T-helper 1 cell treated with Interleukin-12 subunit alpha and Interleukin-12 subunit beta and Interleukin-4 antibody, amounts not matched to agents 30 μg/mL and 1 μg/mL, for 36 hours (primary cell): ENCODE results near the gene SUN1.
"Not testable (repeated sequence)": the region's sequence is repeated elsewhere in the genome, so short reads cannot be mapped to it uniquely, and the experiment has no call there.

Source experiments
- H3K27ac Mint-ChIP-seq: one replicate; pipeline ENCODE4 v1.8.0; 2021; ENCODE audit warnings: mild to moderate bottlenecking, mixed read lengths
- H3K27me3 Mint-ChIP-seq: one replicate; pipeline ENCODE4 v1.8.0; 2021; ENCODE audit warnings: low read depth, mixed read lengths
- H3K36me3 Mint-ChIP-seq: one replicate; pipeline ENCODE4 v1.8.0; 2021; ENCODE audit warnings: low read depth, mixed read lengths
- H3K4me1 Mint-ChIP-seq: one replicate; pipeline ENCODE4 v1.8.0; 2021; ENCODE audit warnings: low read depth, mixed read lengths
- H3K4me3 Mint-ChIP-seq: one replicate; pipeline ENCODE4 v1.8.0; 2021; ENCODE audit warnings: mild to moderate bottlenecking, moderate library complexity, mixed read lengths
- H3K9me3 Mint-ChIP-seq: one replicate; pipeline ENCODE4 v1.8.0; 2021; ENCODE audit warnings: mixed read lengths

The SUN1 gene

GRCh38 chr7:898855-899681, 66.8 kb downstream of the SUN1 start:
- H3K36me3 Mint-ChIP-seq: peaks cover 6% of the 10 kb centered on the region
- no peaks in the 10 kb centered on the region for H3K4me1 Mint-ChIP-seq
- no peak overlapping the region for H3K4me3 Mint-ChIP-seq
- no peak overlapping the region for H3K27ac Mint-ChIP-seq
- H3K27me3 Mint-ChIP-seq: no peaks in the 10 kb centered on the region
- H3K9me3 Mint-ChIP-seq: no peaks in the 10 kb centered on the region

GRCh38 chr7:899806-900205, 67.5 kb downstream of the SUN1 start:
- no peaks in the 10 kb centered on the region for H3K27me3 Mint-ChIP-seq
- peaks cover 6% of the 10 kb centered on the region for H3K36me3 Mint-ChIP-seq
- H3K9me3 Mint-ChIP-seq: no peaks in the 10 kb centered on the region
- no peak overlapping the region for H3K27ac Mint-ChIP-seq
- no peaks in the 10 kb centered on the region for H3K4me1 Mint-ChIP-seq
- H3K4me3 Mint-ChIP-seq: no peak overlapping the region

DNA sequence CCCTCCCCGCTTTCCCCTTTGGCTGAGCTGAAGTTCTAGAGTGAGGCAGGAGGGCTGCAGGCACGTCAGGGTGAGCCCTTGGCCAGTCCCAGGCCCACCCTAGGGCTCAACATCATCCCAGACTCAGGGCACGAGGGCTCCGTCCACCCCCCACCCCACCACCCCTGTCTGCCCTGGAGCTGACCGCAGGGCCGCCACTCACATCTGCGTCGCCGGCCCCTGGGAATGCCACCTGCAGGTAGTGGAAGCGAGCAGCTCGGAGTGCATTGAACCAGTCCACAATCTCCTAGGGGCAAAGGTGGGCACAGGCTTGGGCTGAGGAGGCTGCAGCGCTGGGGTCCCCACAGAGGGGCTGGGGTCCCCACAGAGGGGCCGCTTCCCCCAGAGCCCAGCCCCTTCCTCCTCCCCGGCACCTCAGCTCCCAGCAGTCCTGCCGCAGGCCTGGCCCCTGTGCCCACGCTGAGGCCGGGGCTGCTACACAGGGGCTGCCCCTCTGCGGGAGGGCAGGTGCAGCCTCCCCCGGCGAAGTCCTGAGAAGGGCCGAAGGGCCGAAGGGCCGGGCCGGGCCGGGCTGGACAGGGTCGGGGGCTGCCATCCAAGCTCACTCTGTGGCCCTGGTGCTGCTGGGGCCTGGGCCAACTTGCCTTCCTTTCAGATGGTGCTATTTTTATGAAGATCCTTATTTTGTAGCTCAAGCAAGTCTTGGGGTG, 68.2 kb downstream of the SUN1 start:
- H3K36me3 Mint-ChIP-seq: peaks cover 6% of the 10 kb centered on the region
- H3K9me3 Mint-ChIP-seq: no peaks in the 10 kb centered on the region
- peaks cover 5% of the 10 kb centered on the region for H3K27me3 Mint-ChIP-seq
- no peak overlapping the region for H3K4me3 Mint-ChIP-seq
- H3K4me1 Mint-ChIP-seq: no peaks in the 10 kb centered on the region
- H3K27ac Mint-ChIP-seq: no peak overlapping the region

DNA sequence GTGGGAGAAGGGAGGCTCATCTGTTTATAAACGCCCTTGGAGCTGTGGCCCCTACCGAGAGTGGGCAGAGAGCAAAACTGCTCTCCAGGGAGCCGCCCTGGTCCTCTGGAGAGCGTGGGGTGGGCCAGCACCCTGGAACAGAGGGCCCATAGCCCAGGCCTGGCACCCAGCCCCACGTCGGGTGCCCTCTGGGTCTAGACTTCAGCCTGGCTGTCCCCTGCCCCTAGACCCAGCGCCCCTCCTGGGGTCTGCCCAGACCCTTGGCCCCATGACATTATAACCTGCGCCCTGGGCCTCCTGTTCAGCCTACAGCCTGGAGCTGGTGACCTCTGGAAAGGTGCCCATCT, 68.7 kb downstream of the SUN1 start:
- Mint-ChIP-seq H3K27ac (no peak overlapping the region), H3K4me1 (no peaks in the 10 kb centered on the region), H3K9me3 (no peaks in the 10 kb centered on the region), H3K36me3 (peaks cover 6% of the 10 kb centered on the region), H3K27me3 (peaks cover 6% of the 10 kb centered on the region), H3K4me3 (no peak overlapping the region)

DNA sequence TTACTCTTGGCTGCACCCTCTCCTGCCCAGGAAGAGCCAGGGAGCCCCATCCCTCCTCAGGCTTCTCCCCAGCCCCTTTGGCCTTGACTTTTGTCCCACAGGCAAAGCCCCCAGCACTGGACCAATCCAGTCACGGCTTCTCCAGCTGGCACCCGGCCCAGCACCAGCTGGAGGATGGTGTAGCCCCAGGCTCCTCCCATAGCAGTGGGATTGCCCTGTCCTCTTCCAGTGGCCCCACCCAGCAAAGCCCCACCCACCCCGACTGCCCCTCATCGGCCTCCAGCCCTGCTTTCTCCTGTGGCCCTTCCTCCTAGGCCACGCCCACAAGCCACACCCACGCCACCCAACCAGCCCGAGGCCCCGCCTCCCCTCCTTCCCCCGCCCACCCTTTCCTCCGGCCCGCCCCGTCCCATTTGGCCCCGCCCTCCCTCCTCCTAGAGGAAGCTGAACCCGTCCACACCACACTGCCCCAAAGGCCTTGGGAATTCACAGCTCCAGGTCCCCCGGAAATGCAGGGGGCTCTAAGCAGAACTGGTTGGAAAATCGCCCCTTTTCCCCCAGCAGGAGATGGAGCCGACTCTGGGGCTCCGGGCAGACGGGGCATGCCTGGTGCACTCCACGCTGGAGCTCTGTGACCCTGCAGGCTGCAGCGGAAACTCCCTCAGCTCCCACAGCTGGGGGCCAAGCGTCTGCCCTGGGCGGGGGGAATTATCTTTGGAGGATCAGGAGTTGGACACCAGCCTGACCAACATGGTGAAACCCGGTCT, 69.3 kb downstream of the SUN1 start:
- peaks cover 6% of the 10 kb centered on the region for H3K27me3 Mint-ChIP-seq

DNA sequence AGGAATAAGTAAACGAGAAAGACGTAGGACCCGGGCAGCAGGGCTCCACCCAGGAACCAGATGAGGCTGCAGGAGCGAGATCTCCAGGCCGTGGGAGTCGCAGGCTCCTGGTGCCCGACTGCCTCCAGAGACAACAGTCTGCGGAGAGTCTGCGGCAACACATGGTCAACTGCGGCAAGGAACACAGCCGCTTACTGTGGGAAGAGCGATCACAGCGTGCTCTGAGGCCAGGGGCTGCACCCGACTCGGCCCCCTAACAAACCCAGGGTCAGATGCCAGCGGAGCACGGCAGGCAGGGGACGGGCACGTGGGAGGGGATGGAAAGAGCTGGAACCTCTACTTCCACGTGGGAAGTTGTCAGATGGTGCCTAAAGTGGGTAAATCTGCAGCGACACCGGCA, 70.7 kb downstream of the SUN1 start:
- Mint-ChIP-seq H3K27ac (no peak overlapping the region), H3K9me3 (no peaks in the 10 kb centered on the region), H3K36me3 (no peaks in the 10 kb centered on the region), H3K4me3 (no peak overlapping the region), H3K4me1 (no peaks in the 10 kb centered on the region), H3K27me3 (peaks cover 6% of the 10 kb centered on the region)

More for the DNA sequence above, 69.3 kb downstream of the SUN1 start:
- H3K36me3 Mint-ChIP-seq: peaks cover 1% of the 10 kb centered on the region
- no peak overlapping the region for H3K4me3 Mint-ChIP-seq
- no peaks in the 10 kb centered on the region for H3K9me3 Mint-ChIP-seq
- H3K4me1 Mint-ChIP-seq: no peaks in the 10 kb centered on the region
- H3K27ac Mint-ChIP-seq: no peak overlapping the region

DNA sequence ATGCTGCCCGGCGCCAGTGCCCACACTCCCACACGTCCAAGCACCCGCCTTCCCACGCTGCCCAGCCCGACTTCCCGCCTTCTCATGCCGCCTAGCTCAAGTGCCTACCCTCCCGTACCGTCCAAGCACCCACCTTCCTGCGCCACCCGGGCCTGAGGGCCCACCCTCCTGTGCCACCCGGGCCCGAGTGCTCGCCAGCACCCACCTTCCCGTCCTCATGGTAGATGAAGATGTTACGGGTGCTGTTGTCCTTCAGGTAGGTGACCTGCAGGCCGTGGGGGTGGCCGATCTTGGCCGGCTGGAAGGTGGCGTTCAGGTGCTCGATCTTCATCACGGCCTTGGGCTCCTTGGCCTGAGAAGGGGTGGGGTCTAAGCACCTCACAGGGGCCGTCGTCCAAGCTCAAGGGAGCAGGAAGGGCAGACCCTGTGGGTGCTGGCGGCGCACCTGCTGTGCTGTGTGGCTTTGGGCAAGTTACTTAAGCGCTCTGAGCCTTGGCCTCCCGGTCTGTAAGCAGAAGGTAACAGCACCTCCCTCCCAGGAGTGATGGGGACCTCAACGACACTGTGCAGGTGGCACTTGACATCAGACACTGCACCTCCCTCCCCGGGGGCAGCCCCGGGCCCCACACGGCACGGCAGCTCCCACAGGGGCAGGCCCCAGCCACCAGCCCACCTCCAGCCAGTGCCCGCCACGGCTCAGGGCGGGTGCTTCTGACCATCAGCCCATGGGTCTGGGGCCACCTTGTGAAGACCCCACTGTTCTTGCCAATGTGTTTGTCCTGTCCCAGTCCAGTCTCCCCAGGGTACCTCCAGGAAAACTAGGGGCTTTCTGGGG, 71.9 kb downstream of the SUN1 start:
- H3K27ac Mint-ChIP-seq: no peak overlapping the region
- no peaks in the 10 kb centered on the region for H3K9me3 Mint-ChIP-seq
- H3K4me1 Mint-ChIP-seq: no peaks in the 10 kb centered on the region
- H3K4me3 Mint-ChIP-seq: no peak overlapping the region
- H3K27me3 Mint-ChIP-seq: peaks cover 6% of the 10 kb centered on the region
- H3K36me3 Mint-ChIP-seq: no peaks in the 10 kb centered on the region

- Mint-ChIP-seq H3K36me3 (no peaks in the 10 kb centered on the region), H3K9me3 (no peaks in the 10 kb centered on the region), H3K4me1 (no peaks in the 10 kb centered on the region), H3K4me3 (no peak overlapping the region), H3K27me3 (peaks cover 6% of the 10 kb centered on the region), H3K27ac (no peak overlapping the region)
Measured at GRCh38 chr7:904847-905246, 72.6 kb downstream of the SUN1 start.

GRCh38 chr7:906776-907157, 74.5 kb downstream of the SUN1 start:
- no peaks in the 10 kb centered on the region for H3K4me1 Mint-ChIP-seq
- peaks cover 6% of the 10 kb centered on the region for H3K27me3 Mint-ChIP-seq
- H3K4me3 Mint-ChIP-seq: no peak overlapping the region
- no peaks in the 10 kb centered on the region for H3K9me3 Mint-ChIP-seq
- H3K27ac Mint-ChIP-seq: no peak overlapping the region
- no peaks in the 10 kb centered on the region for H3K36me3 Mint-ChIP-seq

GRCh38 chr7:907158-907980, 75.1 kb downstream of the SUN1 start:
- Mint-ChIP-seq H3K4me1 (no peaks in the 10 kb centered on the region), H3K36me3 (no peaks in the 10 kb centered on the region), H3K27me3 (peaks cover 6% of the 10 kb centered on the region), H3K9me3 (no peaks in the 10 kb centered on the region), H3K4me3 (no peak overlapping the region), H3K27ac (no peak overlapping the region)

DNA sequence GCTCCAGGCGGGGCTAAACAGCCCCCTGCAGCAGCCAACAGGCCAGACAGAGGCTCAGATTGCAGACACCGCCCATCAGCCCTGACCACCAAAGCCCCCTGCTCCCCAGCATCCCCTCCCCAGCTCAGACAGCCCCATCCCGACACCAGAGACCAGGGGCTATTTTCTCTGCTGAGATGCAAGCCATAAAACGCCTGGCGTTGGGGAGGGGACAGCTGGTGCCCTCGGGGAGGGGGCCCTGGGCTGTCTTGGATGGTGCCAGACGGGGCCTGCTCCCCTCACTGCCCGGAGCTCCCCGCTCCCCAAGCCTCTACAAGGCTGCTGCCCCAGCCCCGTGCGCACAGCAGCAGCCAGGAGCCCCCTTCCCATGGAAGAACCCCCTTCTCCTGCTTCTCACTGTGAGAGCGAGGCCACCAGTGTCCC, 75.9 kb downstream of the SUN1 start:
- Mint-ChIP-seq H3K4me3 (no peak overlapping the region), H3K4me1 (no peaks in the 10 kb centered on the region), H3K36me3 (no peaks in the 10 kb centered on the region), H3K27ac (no peak overlapping the region), H3K27me3 (peaks cover 6% of the 10 kb centered on the region), H3K9me3 (no peaks in the 10 kb centered on the region)

DNA sequence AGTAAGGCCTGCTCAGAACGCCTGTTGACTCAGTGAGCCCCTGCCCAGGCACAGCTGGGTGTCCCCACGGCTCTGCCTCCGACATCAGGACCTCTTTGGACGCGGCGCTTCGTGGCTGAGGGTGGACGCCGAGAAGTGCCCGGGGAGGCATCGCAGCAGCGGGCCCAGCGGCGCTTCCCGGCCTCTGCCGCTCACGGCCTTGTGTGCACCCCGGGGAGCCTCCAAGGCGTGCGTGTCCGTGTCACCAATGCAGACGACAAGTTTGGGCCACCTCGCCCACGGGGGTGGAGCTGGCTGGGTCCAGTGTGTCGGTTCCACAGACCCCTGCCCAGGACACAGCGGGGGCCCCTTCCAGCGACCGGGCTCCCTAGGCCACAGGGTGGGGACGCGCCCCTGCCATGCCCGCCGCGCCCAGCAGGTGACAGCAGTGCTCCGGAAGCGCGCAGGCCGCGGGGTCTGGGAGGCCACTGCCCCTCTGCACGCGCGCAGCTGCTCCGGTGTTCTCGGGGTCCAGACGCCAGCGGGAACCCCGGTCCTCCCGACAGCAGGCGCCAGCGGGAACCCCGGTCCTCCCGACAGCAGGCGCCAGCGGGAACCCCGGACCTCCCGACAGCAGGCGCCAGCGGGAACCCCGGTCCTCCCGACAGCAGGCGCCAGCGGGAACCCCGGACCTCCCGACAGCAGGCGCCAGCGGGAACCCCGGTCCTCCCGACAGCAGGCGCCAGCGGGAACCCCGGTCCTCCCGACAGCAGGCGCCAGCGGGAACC, 76.5 kb downstream of the SUN1 start:
- not testable (repeated sequence) for H3K36me3 Mint-ChIP-seq, H3K4me3 Mint-ChIP-seq

More for the DNA sequence above, 76.5 kb downstream of the SUN1 start:
- not testable (repeated sequence) for H3K27ac Mint-ChIP-seq, H3K27me3 Mint-ChIP-seq, H3K4me1 Mint-ChIP-seq, H3K9me3 Mint-ChIP-seq
